Osteoblast (primary cell): ENCODE measurements around the gene NEB. TPM values are rescaled to one million over a fixed set of nuclear protein-coding genes. Genes with fewer than 3 reads are reported as not detected.

Experiments
- DNase-seq: peaks from one replicate; pipeline ENCODE4 v3.0.0; 2011; ENCODE audit warnings: low spot score, mixed read lengths; ENCODE audit not compliant: insufficient read length; ENCODE audit errors: missing footprints
- H2AFZ ChIP-seq: 2 replicates; pipeline ENCODE4 v1.6.0; 2011; ENCODE audit warnings: mild to moderate bottlenecking, low read length
- H3K27ac ChIP-seq: 2 replicates; pipeline ENCODE4 v1.5.1; 2011; ENCODE audit warnings: mild to moderate bottlenecking, low read depth, low read length, moderate library complexity
- H3K27me3 ChIP-seq: 2 replicates; pipeline ENCODE4 v1.6.0; 2012; ENCODE audit warnings: mild to moderate bottlenecking, control low read depth, inconsistent platforms, low read length, moderate library complexity; ENCODE audit not compliant: insufficient read depth
- H3K36me3 ChIP-seq: 2 replicates; pipeline ENCODE4 v1.5.1; 2011; ENCODE audit warnings: mild to moderate bottlenecking, low read length, control low read depth, moderate library complexity; ENCODE audit not compliant: insufficient read depth
- H3K4me1 ChIP-seq: 2 replicates; pipeline ENCODE4 v1.5.1; 2011; ENCODE audit warnings: mild to moderate bottlenecking, low read length, control low read depth, moderate library complexity; ENCODE audit not compliant: insufficient read depth
- H3K4me2 ChIP-seq: 2 replicates; pipeline ENCODE4 v1.6.0; 2011; ENCODE audit warnings: mild to moderate bottlenecking, low read length; ENCODE audit not compliant: insufficient read depth
- H3K4me3 ChIP-seq: fragments of 200-600 bp; sonication (generic); 3 replicates; pipeline ENCODE4 v1.5.1; 2012; ENCODE audit warnings: mild to moderate bottlenecking, low read length, inconsistent platforms; ENCODE audit not compliant: insufficient read depth
- H3K79me2 ChIP-seq: 2 replicates; pipeline ENCODE4 v1.6.0; 2012; ENCODE audit warnings: mild to moderate bottlenecking, low read length, control low read depth, inconsistent platforms; ENCODE audit not compliant: insufficient read depth
- H3K9me3 ChIP-seq: 2 replicates; pipeline ENCODE4 v1.5.1; 2011; ENCODE audit warnings: low read depth, low read length, control low read depth
- H4K20me1 ChIP-seq: 2 replicates; pipeline ENCODE4 v1.6.0; 2012; ENCODE audit warnings: mild to moderate bottlenecking, low read length, control low read depth; ENCODE audit not compliant: insufficient read depth
- CTCF ChIP-seq: IDR thresholded peaks from 2 replicates; pipeline ENCODE4 v1.5.1; 2011; ENCODE audit warnings: mild to moderate bottlenecking, low read depth, low read length, moderate library complexity; ENCODE audit errors: extremely low read depth
- total RNA-seq: library from RNA; depleted of rRNA; stranded (reverse); fragments of >200 nt; gene quantifications from 2 replicates; pipeline ENCODE4 v1.2.3, GENCODE V29; 2012

Gene NEB
- total RNA-seq, 1 donor: 0.36 TPM

GRCh38 chr2:151569167-151569566 is 165.1 kb downstream of the NEB start:
- H3K4me1 ChIP-seq: no peaks in the 10 kb centered on the region
- H3K27me3 ChIP-seq: no peaks in the 10 kb centered on the region
- H3K9me3 ChIP-seq: no peaks in the 10 kb centered on the region
- no peaks in the 10 kb centered on the region for H4K20me1 ChIP-seq
- H3K4me2 ChIP-seq: no peak overlapping the region
- no peak overlapping the region for H3K27ac ChIP-seq
- H3K79me2 ChIP-seq: no peaks in the 10 kb centered on the region
- H3K4me3 ChIP-seq: no peak overlapping the region
- no peaks in the 10 kb centered on the region for H3K36me3 ChIP-seq
- no peak for TF ChIP-seq CTCF
- H2AFZ ChIP-seq: no peak overlapping the region
- DNase-seq: no peak

- DNase-seq: no peak
- H3K4me2 ChIP-seq: no peak overlapping the region
- H3K36me3 ChIP-seq: no peaks in the 10 kb centered on the region
- H3K9me3 ChIP-seq: no peaks in the 10 kb centered on the region
- H3K4me1 ChIP-seq: no peaks in the 10 kb centered on the region
- H3K27me3 ChIP-seq: no peaks in the 10 kb centered on the region
- no peak overlapping the region for H3K27ac ChIP-seq
- no peak overlapping the region for H3K4me3 ChIP-seq
- H4K20me1 ChIP-seq: no peaks in the 10 kb centered on the region
- no peak overlapping the region for H2AFZ ChIP-seq
- TF ChIP-seq CTCF: no peak
- H3K79me2 ChIP-seq: no peaks in the 10 kb centered on the region
These were observed 165.8 kb downstream of the NEB start for GRCh38 chr2:151568501-151568900.

GRCh38 chr2:151567006-151567405 is 167.3 kb downstream of the NEB start:
- H3K36me3 ChIP-seq: no peaks in the 10 kb centered on the region
- H3K27me3 ChIP-seq: no peaks in the 10 kb centered on the region
- DNase-seq: no peak
- no peak overlapping the region for H3K27ac ChIP-seq
- no peaks in the 10 kb centered on the region for H3K79me2 ChIP-seq
- no peaks in the 10 kb centered on the region for H3K4me1 ChIP-seq
- H3K9me3 ChIP-seq: no peaks in the 10 kb centered on the region
- H3K4me2 ChIP-seq: no peak overlapping the region
- H2AFZ ChIP-seq: no peak overlapping the region
- no peak for TF ChIP-seq CTCF
- no peaks in the 10 kb centered on the region for H4K20me1 ChIP-seq
- no peak overlapping the region for H3K4me3 ChIP-seq

- H3K36me3 ChIP-seq: no peaks in the 10 kb centered on the region
- no peak for TF ChIP-seq CTCF
- H3K27ac ChIP-seq: no peak overlapping the region
- no peaks in the 10 kb centered on the region for H3K27me3 ChIP-seq
- no peak overlapping the region for H3K4me3 ChIP-seq
- no peak overlapping the region for H3K4me2 ChIP-seq
- H4K20me1 ChIP-seq: no peaks in the 10 kb centered on the region
- H3K9me3 ChIP-seq: no peaks in the 10 kb centered on the region
- H3K4me1 ChIP-seq: no peaks in the 10 kb centered on the region
- no peaks in the 10 kb centered on the region for H3K79me2 ChIP-seq
- H2AFZ ChIP-seq: no peak overlapping the region
- no peak for DNase-seq
These were observed 171.9 kb downstream of the NEB start for GRCh38 chr2:151562398-151562797.
